ENCODE measurements around the gene PLA2G2C.

DNA sequence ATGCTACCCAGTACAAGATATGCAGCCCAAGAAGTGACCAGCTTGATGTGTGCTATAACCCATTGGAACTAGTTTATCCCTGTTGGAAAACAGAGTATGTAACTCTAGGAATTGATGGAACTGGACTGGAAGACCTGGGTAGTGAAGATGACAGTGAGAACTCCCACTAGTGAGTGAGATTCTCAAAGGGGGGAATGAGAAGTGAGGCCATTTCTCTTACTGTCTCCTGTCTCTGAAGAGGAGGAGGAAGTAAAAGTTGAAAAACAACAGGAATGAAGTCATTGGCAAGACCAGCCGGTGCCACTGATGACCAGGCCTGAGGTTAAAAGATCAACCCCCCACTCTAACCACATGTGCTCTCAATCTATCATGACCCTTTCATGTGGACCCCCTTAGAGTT, 26.3 kb downstream of the PLA2G2C start:
- TF ChIP-seq, protein P1, sequence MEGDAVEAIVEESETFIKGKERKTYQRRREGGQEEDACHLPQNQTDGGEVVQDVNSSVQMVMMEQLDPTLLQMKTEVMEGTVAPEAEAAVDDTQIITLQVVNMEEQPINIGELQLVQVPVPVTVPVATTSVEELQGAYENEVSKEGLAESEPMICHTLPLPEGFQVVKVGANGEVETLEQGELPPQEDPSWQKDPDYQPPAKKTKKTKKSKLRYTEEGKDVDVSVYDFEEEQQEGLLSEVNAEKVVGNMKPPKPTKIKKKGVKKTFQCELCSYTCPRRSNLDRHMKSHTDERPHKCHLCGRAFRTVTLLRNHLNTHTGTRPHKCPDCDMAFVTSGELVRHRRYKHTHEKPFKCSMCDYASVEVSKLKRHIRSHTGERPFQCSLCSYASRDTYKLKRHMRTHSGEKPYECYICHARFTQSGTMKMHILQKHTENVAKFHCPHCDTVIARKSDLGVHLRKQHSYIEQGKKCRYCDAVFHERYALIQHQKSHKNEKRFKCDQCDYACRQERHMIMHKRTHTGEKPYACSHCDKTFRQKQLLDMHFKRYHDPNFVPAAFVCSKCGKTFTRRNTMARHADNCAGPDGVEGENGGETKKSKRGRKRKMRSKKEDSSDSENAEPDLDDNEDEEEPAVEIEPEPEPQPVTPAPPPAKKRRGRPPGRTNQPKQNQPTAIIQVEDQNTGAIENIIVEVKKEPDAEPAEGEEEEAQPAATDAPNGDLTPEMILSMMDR (IDR thresholded peaks at IDR 0.05; ENCODE audit: borderline replicate concordance, extremely low read depth, low read length, poor library complexity, severe bottlenecking): no peak
- TF ChIP-seq EZH2 (IDR thresholded peaks at IDR 0.05; ENCODE audit: borderline replicate concordance, low read depth, low read length, severe bottlenecking): no peak
